Parathyroid adenoma (tissue), 2 donors: ENCODE data around the gene SBK3.
A peak's percentile ranks its signal among the peaks of the same experiment; 100 is the strongest.
"Not testable (repeated sequence)": the region's sequence is repeated elsewhere in the genome, so short reads cannot be mapped to it uniquely, and the experiment has no call there.

Experiments
- H2AFZ ChIP-seq: fragments of 300-600 bp; sonication (generic); one replicate; pipeline ENCODE4 v1.7.0; 2017; ENCODE audit warnings: antibody characterized with exemption, mild to moderate bottlenecking
- H3K27ac ChIP-seq: fragments of 300-600 bp; sonication (generic); one replicate; pipeline ENCODE4 v1.7.0; 2017
- H3K27me3 ChIP-seq: fragments of 300-600 bp; sonication (generic); one replicate; pipeline ENCODE4 v1.7.0; 2017; ENCODE audit warnings: low read length; ENCODE audit not compliant: control insufficient read depth, insufficient read depth
- H3K36me3 ChIP-seq: fragments of 300-600 bp; sonication (generic); one replicate; pipeline ENCODE4 v1.7.0; 2017; ENCODE audit warnings: low read length; ENCODE audit not compliant: control insufficient read depth, insufficient read depth
- H3K4me1 ChIP-seq: fragments of 300-600 bp; sonication (generic); one replicate; pipeline ENCODE4 v1.7.0; 2017; ENCODE audit warnings: control low read depth
- H3K4me2 ChIP-seq: fragments of 300-600 bp; sonication (generic); one replicate; pipeline ENCODE4 v1.7.0; 2017; ENCODE audit warnings: low read length
- H3K4me3 ChIP-seq: fragments of 300-600 bp; sonication (generic); one replicate; pipeline ENCODE4 v1.7.0; 2017; ENCODE audit warnings: low read depth, low read length
- H3K79me2 ChIP-seq: fragments of 300-600 bp; sonication (generic); one replicate; pipeline ENCODE4 v1.7.0; 2017; ENCODE audit warnings: control low read depth
- H3K9ac ChIP-seq: fragments of 300-600 bp; sonication (generic); one replicate; pipeline ENCODE4 v1.7.0; 2017; ENCODE audit warnings: mild to moderate bottlenecking
- H3K9me3 ChIP-seq: fragments of 300-600 bp; sonication (generic); one replicate; pipeline ENCODE4 v1.7.0; 2017; ENCODE audit warnings: low read length; ENCODE audit not compliant: control insufficient read depth
- CTCF ChIP-seq: fragments of 300-600 bp; sonication (generic); IDR thresholded peaks from one replicate; pipeline ENCODE4 v1.7.0; 2017; ENCODE audit warnings: antibody characterized with exemption, mild to moderate bottlenecking
- donor health status: primary hyperparathyroidism.

The SBK3 gene

GRCh38 chr19:55497763-55498162, 47.6 kb downstream of the SBK3 start:
- no peaks in the 10 kb centered on the region for H3K36me3 ChIP-seq
- no peak overlapping the region for H3K9ac ChIP-seq
- H3K4me2 ChIP-seq, result no peak overlapping the region
- H3K27me3 ChIP-seq, result no peaks in the 10 kb centered on the region
- no peak overlapping the region for H3K27ac ChIP-seq
- H2AFZ ChIP-seq, result no peak overlapping the region
- H3K4me1 ChIP-seq, result no peaks in the 10 kb centered on the region
- H3K9me3 ChIP-seq, result no peaks in the 10 kb centered on the region
- TF ChIP-seq CTCF, result no peak
- H3K79me2 ChIP-seq, result no peaks in the 10 kb centered on the region
- H3K4me3 ChIP-seq, result no peak overlapping the region

GRCh38 chr19:55496820-55497219, 48.5 kb downstream of the SBK3 start:
- not testable (repeated sequence) for H3K36me3 ChIP-seq, H2AFZ ChIP-seq, H3K9ac ChIP-seq, H3K27ac ChIP-seq, H3K9me3 ChIP-seq, H3K4me2 ChIP-seq, H3K4me1 ChIP-seq, H3K27me3 ChIP-seq, H3K79me2 ChIP-seq, H3K4me3 ChIP-seq

- H3K4me1 ChIP-seq, result peaks cover 5% of the 10 kb centered on the region
- H2AFZ ChIP-seq, result no peak overlapping the region
- no peak overlapping the region for H3K9ac ChIP-seq
- no peak overlapping the region for H3K4me2 ChIP-seq
- no peaks in the 10 kb centered on the region for H3K27me3 ChIP-seq
- H3K27ac ChIP-seq, result no peak overlapping the region
- H3K36me3 ChIP-seq, result no peaks in the 10 kb centered on the region
- no peaks in the 10 kb centered on the region for H3K9me3 ChIP-seq
- no peaks in the 10 kb centered on the region for H3K79me2 ChIP-seq
- TF ChIP-seq CTCF, result no peak
- no peak overlapping the region for H3K4me3 ChIP-seq
Measured at GRCh38 chr19:55495646-55496349, 49.5 kb downstream of the SBK3 start.

- no peak overlapping the region for H3K9ac ChIP-seq
- no peak overlapping the region for H3K27ac ChIP-seq
- H3K27me3 ChIP-seq, result no peaks in the 10 kb centered on the region
- no peaks in the 10 kb centered on the region for H3K36me3 ChIP-seq
- H3K4me3 ChIP-seq, result no peak overlapping the region
- H3K79me2 ChIP-seq, result no peaks in the 10 kb centered on the region
- H2AFZ ChIP-seq, result no peak overlapping the region
- H3K4me2 ChIP-seq, result no peak overlapping the region
- peaks cover 5% of the 10 kb centered on the region for H3K4me1 ChIP-seq
- H3K9me3 ChIP-seq, result no peaks in the 10 kb centered on the region
- no peak for TF ChIP-seq CTCF
Measured at GRCh38 chr19:55494172-55494761, 51.1 kb downstream of the SBK3 start.

GRCh38 chr19:55493645-55494171, 51.6 kb downstream of the SBK3 start:
- H3K9me3 ChIP-seq, result no peaks in the 10 kb centered on the region
- H3K79me2 ChIP-seq, result no peaks in the 10 kb centered on the region
- TF ChIP-seq CTCF, result no peak
- peaks cover 5% of the 10 kb centered on the region for H3K4me1 ChIP-seq
- H3K27me3 ChIP-seq, result no peaks in the 10 kb centered on the region
- peak overlapping the region; percentile 24 for H3K27ac ChIP-seq
- H2AFZ ChIP-seq, result no peak overlapping the region
- no peak overlapping the region for H3K4me2 ChIP-seq
- H3K9ac ChIP-seq, result no peak overlapping the region
- H3K4me3 ChIP-seq, result no peak overlapping the region
- H3K36me3 ChIP-seq, result no peaks in the 10 kb centered on the region
